Measurements from ENCODE around the gene RASSF1.

RASSF1 gene

GRCh38 chr3:50319181-50319893 is 21.3 kb downstream of the RASSF1 start:
- TF ChIP-seq CTCF (IDR thresholded peaks at IDR 0.05; ENCODE audit: low read depth, low read length), result no peak
- TF ChIP-seq POLR2A (IDR thresholded peaks at IDR 0.05; ENCODE audit: extremely low read depth, insufficient read length), result no peak
- no peak for TF ChIP-seq MYC (IDR thresholded peaks at IDR 0.05; ENCODE audit: low read depth, low read length)
- TF ChIP-seq MAX (IDR thresholded peaks at IDR 0.05; ENCODE audit: low read depth, low read length), result no peak
- no peak for DNase-seq (ENCODE audit: low read depth)
- H3K4me3 ChIP-seq (ENCODE audit: low read depth, low read length), result no peak overlapping the region

- no peak for DNase-seq (ENCODE audit: low read depth)
- no peak overlapping the region for H3K4me3 ChIP-seq (ENCODE audit: low read depth, low read length)
Observed at GRCh38 chr3:50318615-50319014, 22.0 kb downstream of the RASSF1 start.

GRCh38 chr3:50318163-50318562 is 22.5 kb downstream of the RASSF1 start:
- no peak overlapping the region for H3K4me3 ChIP-seq (ENCODE audit: low read depth, low read length)
- DNase-seq (ENCODE audit: low read depth), result no peak
- TF ChIP-seq POLR2A (IDR thresholded peaks at IDR 0.05; ENCODE audit: extremely low read depth, insufficient read length) (no peak), MAX (IDR thresholded peaks at IDR 0.05; ENCODE audit: low read depth, low read length) (no peak), MYC (IDR thresholded peaks at IDR 0.05; ENCODE audit: low read depth, low read length) (no peak), CTCF (IDR thresholded peaks at IDR 0.05; ENCODE audit: low read depth, low read length) (no peak)

More at GRCh38 chr3:50318615-50319014, 22.0 kb downstream of the RASSF1 start:
- TF ChIP-seq POLR2A (IDR thresholded peaks at IDR 0.05; ENCODE audit: extremely low read depth, insufficient read length), result no peak
- no peak for TF ChIP-seq MAX (IDR thresholded peaks at IDR 0.05; ENCODE audit: low read depth, low read length)
- no peak for TF ChIP-seq CTCF (IDR thresholded peaks at IDR 0.05; ENCODE audit: low read depth, low read length)
- TF ChIP-seq MYC (IDR thresholded peaks at IDR 0.05; ENCODE audit: low read depth, low read length), result no peak

- TF ChIP-seq MYC (IDR thresholded peaks at IDR 0.05; ENCODE audit: low read depth, low read length), result no peak
- TF ChIP-seq POLR2A (IDR thresholded peaks at IDR 0.05; ENCODE audit: extremely low read depth, insufficient read length), result no peak
- no peak for DNase-seq (ENCODE audit: low read depth)
- no peak overlapping the region for H3K4me3 ChIP-seq (ENCODE audit: low read depth, low read length)
Observed at GRCh38 chr3:50317300-50317699, 23.3 kb downstream of the RASSF1 start.

GRCh38 chr3:50316657-50317242 is 23.9 kb downstream of the RASSF1 start:
- no peak for TF ChIP-seq MAX (IDR thresholded peaks at IDR 0.05; ENCODE audit: low read depth, low read length)
- no peak for TF ChIP-seq POLR2A (IDR thresholded peaks at IDR 0.05; ENCODE audit: extremely low read depth, insufficient read length)
- no peak for TF ChIP-seq MYC (IDR thresholded peaks at IDR 0.05; ENCODE audit: low read depth, low read length)
- no peak for TF ChIP-seq CTCF (IDR thresholded peaks at IDR 0.05; ENCODE audit: low read depth, low read length)
- no peak overlapping the region for H3K4me3 ChIP-seq (ENCODE audit: low read depth, low read length)
- peak; percentile 46 for DNase-seq (ENCODE audit: low read depth)

GRCh38 chr3:50314816-50315215 is 25.8 kb downstream of the RASSF1 start:
- TF ChIP-seq POLR2A (IDR thresholded peaks at IDR 0.05; ENCODE audit: extremely low read depth, insufficient read length) (no peak), MYC (IDR thresholded peaks at IDR 0.05; ENCODE audit: low read depth, low read length) (no peak), MAX (IDR thresholded peaks at IDR 0.05; ENCODE audit: low read depth, low read length) (no peak), CTCF (IDR thresholded peaks at IDR 0.05; ENCODE audit: low read depth, low read length) (no peak)
- no peak for DNase-seq (ENCODE audit: low read depth)
- no peak overlapping the region for H3K4me3 ChIP-seq (ENCODE audit: low read depth, low read length)
